ENCODE data around the gene COL24A1.
"Not testable (repeated sequence)": the region's sequence is repeated elsewhere in the genome, so short reads cannot be mapped to it uniquely, and the experiment has no call there.

The COL24A1 gene

DNA sequence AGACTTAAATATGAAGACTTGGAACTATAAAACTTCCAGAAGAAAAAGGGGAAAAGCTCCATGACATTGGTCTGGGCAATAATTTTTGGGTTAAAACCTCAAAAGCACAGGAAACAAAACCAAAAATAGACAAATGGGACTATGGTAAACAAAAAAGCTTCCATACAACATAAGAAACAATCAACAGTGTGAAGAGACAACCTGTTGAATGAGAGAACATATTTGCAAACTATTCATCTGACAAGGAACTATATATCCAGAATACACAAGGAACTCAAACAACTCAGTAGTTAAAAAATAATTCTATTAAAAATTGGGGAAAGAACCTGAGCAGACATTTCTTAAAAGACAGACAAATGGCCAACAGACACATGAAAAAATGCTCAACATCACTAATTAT, 255.7 kb downstream of the COL24A1 start:
- no peak for DNase-seq (ENCODE audit: low read depth in 1 of 2, low spot score in 1 of 2)

GRCh38 chr1:85898861-85899260, 257.7 kb downstream of the COL24A1 start:
- no peak for DNase-seq (ENCODE audit: low read depth in 1 of 2, low spot score in 1 of 2)

- DNase-seq (ENCODE audit: low read depth in 1 of 2, low spot score in 1 of 2) = no peak
These were observed 261.9 kb downstream of the COL24A1 start for GRCh38 chr1:85894651-85895050.

DNA sequence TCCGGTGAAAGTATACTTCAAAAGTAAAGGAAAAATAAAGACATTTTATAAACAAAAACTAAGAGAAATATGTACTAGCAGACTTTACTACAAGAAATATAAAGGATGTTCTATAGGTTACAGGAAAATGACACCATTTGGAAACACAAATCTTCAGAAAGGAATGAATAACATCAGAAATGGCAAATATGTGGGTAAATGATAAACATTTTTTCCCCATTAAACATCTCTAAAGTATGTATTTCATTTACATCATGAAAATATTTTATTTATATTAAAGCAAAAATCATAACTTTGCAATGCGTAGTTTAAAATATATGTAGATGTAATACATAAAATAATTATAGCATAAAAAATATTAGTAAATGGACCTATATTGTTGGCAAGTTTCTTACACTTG, 264.2 kb downstream of the COL24A1 start:
- no peak for DNase-seq (ENCODE audit: low read depth in 1 of 2, low spot score in 1 of 2)

- DNase-seq (ENCODE audit: low read depth in 1 of 2, low spot score in 1 of 2) = no peak
These were observed 266.7 kb downstream of the COL24A1 start for GRCh38 chr1:85889870-85890269.

DNA sequence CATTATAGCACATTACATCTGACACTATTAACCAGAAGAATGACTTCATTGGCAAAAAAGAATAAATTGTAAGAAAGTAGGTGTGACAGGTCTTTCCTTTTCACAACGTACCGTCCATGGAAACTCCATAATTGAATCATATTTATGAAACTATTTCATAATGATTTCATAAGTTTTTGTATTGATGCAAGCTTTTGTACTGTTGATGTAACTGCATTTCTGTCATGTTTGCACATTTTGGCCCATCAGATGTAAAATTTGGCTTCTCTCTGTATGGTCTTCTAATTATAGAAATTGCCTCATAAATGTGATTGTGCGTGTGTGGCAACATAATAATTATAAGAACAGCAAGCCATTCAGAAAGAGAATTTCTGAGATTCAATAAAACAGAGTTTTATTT, 267.7 kb downstream of the COL24A1 start:
- DNase-seq (ENCODE audit: low read depth in 1 of 2, low spot score in 1 of 2) = no peak

GRCh38 chr1:85884372-85885035, 272.1 kb downstream of the COL24A1 start:
- DNase-seq (ENCODE audit: low read depth in 1 of 2, low spot score in 1 of 2) = no peak

GRCh38 chr1:85867189-85867588, 289.4 kb downstream of the COL24A1 start:
- no peak for DNase-seq (ENCODE audit: low read depth in 1 of 2, low spot score in 1 of 2)

- no peak for DNase-seq (ENCODE audit: low read depth in 1 of 2, low spot score in 1 of 2)
These were observed 291.4 kb downstream of the COL24A1 start for GRCh38 chr1:85865213-85865612.

- no peak for DNase-seq (ENCODE audit: low read depth in 1 of 2, low spot score in 1 of 2)
These were observed 291.8 kb downstream of the COL24A1 start for GRCh38 chr1:85864727-85865126.

- DNase-seq (ENCODE audit: low read depth in 1 of 2, low spot score in 1 of 2) = not testable (repeated sequence)
These were observed 292.9 kb downstream of the COL24A1 start for GRCh38 chr1:85863639-85864038.

DNA sequence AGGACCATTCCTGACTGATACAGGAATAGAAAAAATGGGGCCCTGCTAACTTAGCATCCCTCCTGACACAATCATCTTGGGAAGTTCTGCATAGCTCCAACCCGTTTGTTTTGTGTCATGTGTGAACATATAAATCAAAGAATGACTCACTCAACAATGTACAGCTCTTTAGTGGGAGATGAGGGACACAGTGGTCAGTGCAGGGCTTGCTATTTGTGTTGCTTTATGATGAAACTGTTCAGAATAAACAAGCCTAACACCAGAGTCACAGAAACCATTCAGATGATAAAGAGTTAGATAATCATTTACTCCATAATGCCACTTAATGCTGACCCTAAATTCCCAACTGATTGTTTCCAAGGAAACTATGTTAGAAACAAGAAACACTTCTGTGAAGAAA, 294.1 kb downstream of the COL24A1 start:
- no peak for DNase-seq (ENCODE audit: low read depth in 1 of 2, low spot score in 1 of 2)

DNA sequence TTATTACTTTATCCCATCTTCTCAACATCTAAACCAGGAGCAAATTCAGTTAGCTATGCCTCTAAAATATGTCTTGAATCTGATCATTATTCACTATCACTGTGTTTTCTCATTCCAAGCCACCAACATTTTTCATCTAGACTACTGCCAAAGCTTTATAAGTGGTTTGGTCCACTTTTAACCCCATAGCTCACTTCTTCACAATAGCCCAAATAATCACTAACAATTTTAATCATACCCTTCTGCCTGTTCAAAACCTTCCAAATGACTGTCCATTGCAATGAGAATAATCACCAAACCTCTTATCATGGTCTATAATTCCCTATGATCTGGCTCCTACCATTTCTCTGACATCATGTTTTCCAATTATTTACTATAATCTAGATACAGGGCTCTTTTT, 298.6 kb downstream of the COL24A1 start:
- no peak for DNase-seq (ENCODE audit: low read depth in 1 of 2, low spot score in 1 of 2)

GRCh38 chr1:85850238-85850637, 306.3 kb downstream of the COL24A1 start:
- DNase-seq (ENCODE audit: low read depth in 1 of 2, low spot score in 1 of 2) = no peak

DNA sequence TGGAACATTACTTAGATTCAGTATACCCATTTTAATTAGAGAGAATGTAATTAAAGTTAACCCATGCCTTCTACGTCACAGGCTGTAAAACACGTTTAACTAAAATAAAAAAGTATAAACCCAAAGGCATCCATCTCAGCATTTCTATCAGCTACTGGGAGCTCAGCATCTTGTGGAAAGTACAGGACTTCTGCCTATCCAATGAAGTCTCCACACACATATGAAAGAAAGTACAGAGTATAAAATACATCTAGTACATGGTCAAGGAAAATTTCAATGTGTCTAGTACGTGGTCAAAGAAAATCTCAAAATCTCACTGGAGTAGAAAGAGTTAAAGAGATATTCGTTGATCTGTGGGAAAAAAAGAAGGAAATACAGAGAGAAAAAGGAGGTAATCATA, 306.9 kb downstream of the COL24A1 start:
- DNase-seq (ENCODE audit: low read depth in 1 of 2, low spot score in 1 of 2) = no peak

DNA sequence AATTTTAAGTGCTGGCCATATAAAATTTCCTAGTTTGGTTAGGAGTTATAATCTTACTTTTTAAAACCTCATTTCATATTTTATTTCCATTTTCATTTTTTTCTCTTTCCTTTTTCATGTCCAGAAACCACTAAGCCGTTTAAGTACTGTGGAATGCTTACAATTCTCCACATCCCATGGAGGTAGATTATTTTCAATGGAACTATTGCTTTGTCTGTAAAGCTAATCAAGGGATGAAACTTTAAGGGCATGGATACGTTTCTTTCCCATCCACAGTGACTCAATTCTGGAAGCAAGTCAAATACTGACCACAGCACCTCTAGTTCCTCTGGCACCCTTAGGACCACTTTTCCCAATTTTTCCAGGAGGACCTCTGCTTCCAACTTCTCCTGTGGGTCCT, 309.2 kb downstream of the COL24A1 start:
- DNase-seq (ENCODE audit: low read depth in 1 of 2, low spot score in 1 of 2) = no peak

- DNase-seq (ENCODE audit: low read depth in 1 of 2, low spot score in 1 of 2) = no peak
These were observed 309.9 kb downstream of the COL24A1 start for GRCh38 chr1:85846706-85847105.

GRCh38 chr1:85839459-85839858, 317.1 kb downstream of the COL24A1 start:
- no peak for DNase-seq (ENCODE audit: low read depth in 1 of 2, low spot score in 1 of 2)

- no peak for DNase-seq (ENCODE audit: low read depth in 1 of 2, low spot score in 1 of 2)
These were observed 318.3 kb downstream of the COL24A1 start for GRCh38 chr1:85838238-85838637.

- no peak for DNase-seq (ENCODE audit: low read depth in 1 of 2, low spot score in 1 of 2)
These were observed 319.8 kb downstream of the COL24A1 start for GRCh38 chr1:85836736-85837135.

DNA sequence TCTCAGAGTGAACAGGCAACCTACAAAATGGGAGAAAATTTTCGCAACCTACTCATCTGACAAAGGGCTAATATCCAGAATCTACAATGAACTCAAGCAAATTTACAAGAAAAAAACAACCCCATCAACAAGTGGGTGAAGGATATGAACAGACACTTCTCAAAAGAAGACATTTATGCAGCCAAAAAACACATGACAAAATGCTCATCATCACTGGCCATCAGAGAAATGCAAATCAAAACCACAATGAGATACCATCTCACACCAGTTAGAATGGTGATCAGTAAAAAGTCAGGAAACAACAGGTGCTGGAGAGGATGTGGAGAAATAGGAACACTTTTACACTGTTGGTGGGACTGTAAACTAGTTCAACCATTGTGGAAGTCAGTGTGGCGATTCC, 323.4 kb downstream of the COL24A1 start:
- DNase-seq (ENCODE audit: low read depth in 1 of 2, low spot score in 1 of 2) = not testable (repeated sequence)

DNA sequence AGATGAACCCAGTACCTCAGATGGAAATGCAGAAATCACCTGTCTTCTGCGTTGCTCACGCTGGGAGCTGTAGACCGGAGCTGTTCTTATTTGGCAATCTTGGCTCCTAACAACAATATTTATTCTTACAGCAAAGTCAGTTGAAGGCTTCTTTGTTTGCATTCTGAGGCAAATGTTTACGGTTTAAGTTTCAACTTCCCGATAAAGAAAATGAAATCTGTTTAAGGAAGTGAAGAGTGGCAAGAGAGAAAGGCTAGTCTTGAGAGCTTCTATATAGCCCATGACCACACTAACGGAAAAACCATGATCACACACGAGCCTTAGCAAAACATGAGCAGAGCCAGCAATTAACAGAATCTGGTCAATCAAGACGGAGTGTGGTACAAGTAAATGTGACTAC, 325.7 kb downstream of the COL24A1 start:
- no peak for DNase-seq (ENCODE audit: low read depth in 1 of 2, low spot score in 1 of 2)

DNA sequence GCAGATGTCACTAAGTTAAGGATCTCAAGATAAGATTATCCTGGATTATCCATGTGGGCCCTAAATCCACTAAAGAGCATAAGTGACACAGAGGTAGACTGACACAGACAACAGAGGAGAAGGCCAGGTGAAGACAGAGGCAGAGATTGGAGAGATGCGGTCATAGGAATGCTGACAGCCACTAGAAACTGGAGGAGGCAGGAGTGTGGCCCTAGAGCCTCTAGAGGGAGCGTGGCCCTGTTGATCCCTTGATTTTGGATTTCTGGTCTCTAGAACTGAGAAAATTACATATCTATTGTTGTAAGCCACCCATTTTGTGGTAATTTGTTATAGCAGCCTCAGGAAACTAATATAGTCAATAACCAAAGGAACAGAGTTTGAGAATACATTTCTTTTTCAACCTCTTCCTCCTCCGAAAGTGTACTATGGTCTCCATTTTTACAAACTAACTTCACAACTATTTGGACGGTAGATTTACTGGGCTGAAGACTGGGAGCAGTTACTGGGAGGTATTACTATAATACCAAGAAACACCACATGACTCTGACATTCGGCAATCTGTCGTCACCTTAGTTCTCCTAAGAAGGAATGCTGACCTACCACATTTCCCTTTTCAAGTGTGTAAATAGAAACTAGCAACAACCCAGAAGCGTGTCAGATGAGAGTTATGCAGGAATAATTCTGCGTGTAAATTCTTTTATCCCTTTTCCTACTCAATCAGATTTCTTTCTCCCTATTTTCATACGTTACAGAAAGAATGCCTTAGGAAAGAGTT, 332.3 kb downstream of the COL24A1 start:
- no peak for DNase-seq (ENCODE audit: low read depth in 1 of 2, low spot score in 1 of 2)

Measured in activated T-helper 1 cell treated with anti-CD3 and anti-CD28 coated beads, Interleukin-2, amount 50 U/mL, for 16 hours (primary cell).